ENCODE data around the gene GALNT10. TPM values are rescaled to one million over a fixed set of nuclear protein-coding genes. Genes with fewer than 3 reads are reported as not detected.

GALNT10 gene
- total and polyA plus RNA-seq, 8 donors: 5.3 to 76.4 (median 27.4) TPM

DNA sequence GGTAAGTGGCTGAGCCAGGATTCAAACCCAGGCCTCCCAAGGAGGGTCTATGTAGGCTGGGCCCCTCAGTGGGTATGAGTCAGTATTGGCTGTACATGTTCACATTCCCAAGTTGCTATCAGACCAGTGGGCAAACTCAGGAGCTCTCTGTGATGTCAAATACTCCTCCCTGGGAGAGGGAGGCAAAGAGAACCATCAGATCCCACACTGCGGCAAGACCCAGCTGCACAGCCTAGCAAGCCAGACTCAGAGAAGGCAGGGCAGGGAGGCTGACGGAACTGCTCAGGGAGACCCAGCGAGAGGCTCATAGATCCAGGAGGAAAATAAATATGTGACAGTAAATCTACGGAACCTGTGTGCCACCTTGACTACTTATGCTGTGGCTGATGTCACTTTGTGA lies 212.7 kb downstream of the GALNT10 start:
- no peak for DNase-seq
- intact Hi-C loops (cut with DNase I; ENCODE audit: low total_unique reads): loop anchor here (5.0 kb wide), 2 partner anchors 226 to 331 kb away; no protein-coding TSS in a partner anchor
- H3K9me3 ChIP-seq: no peaks in the 10 kb centered on the region
- H3K4me3 ChIP-seq: no peak overlapping the region
- no peak for TF ChIP-seq EP300 (IDR thresholded peaks at IDR 0.05)
- no peak for TF ChIP-seq POLR2AphosphoS5 (IDR thresholded peaks at IDR 0.05)
- TF ChIP-seq POLR2A (IDR thresholded peaks at IDR 0.05): no peak
- TF ChIP-seq, protein P1, sequence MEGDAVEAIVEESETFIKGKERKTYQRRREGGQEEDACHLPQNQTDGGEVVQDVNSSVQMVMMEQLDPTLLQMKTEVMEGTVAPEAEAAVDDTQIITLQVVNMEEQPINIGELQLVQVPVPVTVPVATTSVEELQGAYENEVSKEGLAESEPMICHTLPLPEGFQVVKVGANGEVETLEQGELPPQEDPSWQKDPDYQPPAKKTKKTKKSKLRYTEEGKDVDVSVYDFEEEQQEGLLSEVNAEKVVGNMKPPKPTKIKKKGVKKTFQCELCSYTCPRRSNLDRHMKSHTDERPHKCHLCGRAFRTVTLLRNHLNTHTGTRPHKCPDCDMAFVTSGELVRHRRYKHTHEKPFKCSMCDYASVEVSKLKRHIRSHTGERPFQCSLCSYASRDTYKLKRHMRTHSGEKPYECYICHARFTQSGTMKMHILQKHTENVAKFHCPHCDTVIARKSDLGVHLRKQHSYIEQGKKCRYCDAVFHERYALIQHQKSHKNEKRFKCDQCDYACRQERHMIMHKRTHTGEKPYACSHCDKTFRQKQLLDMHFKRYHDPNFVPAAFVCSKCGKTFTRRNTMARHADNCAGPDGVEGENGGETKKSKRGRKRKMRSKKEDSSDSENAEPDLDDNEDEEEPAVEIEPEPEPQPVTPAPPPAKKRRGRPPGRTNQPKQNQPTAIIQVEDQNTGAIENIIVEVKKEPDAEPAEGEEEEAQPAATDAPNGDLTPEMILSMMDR (IDR thresholded peaks at IDR 0.05): no peak
- H3K27ac ChIP-seq: no peak overlapping the region
- peaks cover 0 to 21% (median 6%) of the 10 kb centered on the region in 4 donors for H3K36me3 ChIP-seq
- peaks cover 10 to 20% (median 13%) of the 10 kb centered on the region in 4 donors for H3K4me1 ChIP-seq
- 95 to 99% (median 98%) methylated on average over 4 of the region's 4 CpGs for WGBS, 5 donors
- H3K27me3 ChIP-seq: no peaks in the 10 kb centered on the region

DNA sequence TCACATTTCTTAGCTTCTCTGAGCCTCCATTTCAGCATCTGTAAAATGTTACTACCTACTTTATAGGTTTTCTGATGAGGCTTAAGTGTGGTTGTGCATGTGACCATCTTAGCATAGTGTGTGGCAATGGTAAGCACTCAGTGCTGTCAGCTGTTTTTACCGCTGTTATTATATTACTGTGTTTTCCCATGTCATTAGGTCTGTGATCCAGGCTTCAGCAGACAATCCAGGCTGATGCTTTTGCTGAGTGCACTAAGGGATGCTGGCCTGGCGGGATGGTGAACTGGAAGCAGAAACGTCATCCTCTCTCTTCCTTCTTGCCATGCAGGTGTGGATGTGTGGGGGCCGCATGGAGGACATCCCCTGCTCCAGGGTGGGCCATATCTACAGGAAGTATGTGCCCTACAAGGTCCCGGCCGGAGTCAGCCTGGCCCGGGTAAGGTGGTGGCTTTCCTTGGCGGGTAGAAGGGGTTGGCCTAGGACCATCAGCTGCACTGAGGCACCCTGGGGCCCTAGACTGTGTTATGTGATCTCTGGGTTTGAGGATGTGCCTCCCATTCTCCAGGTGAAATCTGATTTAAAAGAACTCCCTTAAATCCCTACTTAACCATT lies 213.3 kb downstream of the GALNT10 start:
- no peak for TF ChIP-seq EP300 (IDR thresholded peaks at IDR 0.05)
- no peak for TF ChIP-seq POLR2AphosphoS5 (IDR thresholded peaks at IDR 0.05)
- Histone ChIP-seq H3K27me3 (no peaks in the 10 kb centered on the region), H3K4me3 (no peak overlapping the region), H3K27ac (peak overlapping the region in 1 of 5 donors; percentile 2), H3K9me3 (no peaks in the 10 kb centered on the region), H3K36me3 (peaks cover 0 to 24% (median 8%) of the 10 kb centered on the region in 4 donors), H3K4me1 (peaks cover 10 to 20% (median 12%) of the 10 kb centered on the region in 4 donors)
- WGBS, 5 donors: 76 to 96% (median 85%) methylated on average over 5 to 8 of the region's 8 CpGs
- intact Hi-C loops (cut with DNase I; ENCODE audit: low total_unique reads): loop anchor here (5.0 kb wide), 2 partner anchors 227 to 332 kb away; no protein-coding TSS in a partner anchor
- no peak for DNase-seq

DNA sequence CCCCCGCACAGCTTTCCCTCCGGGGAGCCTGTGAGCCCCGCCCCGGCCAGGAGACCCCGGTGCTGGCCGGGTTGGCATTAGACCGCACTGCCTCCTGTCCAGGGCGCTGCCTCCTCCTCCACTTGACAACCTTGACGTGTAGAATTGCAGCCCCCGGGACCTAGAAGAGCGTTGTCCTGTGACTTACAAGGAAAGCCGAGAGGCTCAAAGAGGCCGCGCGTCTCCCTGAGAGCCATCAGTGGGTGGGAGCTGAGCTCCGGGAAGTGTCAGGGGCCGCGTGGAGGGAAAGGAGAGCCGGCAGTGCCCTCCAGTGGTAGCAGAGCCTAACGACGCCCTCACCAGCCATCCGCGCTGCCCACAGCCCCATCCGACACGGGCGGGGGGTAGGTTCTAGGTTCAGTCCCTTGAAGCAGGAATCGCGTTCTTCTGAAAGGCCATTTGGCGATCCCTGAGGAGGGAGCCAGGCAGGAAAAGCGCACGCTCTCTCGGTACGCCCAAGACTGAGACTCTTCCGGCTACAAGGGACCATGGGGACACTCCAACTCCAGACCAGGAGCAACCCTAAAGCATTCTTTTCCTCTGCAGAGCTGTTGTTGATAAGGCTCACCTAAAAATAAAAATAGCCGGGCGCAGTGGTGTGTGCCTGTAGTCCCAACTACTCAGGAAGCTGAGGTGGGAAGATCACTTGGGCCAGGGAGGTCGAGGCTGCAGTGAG lies 214.7 kb downstream of the GALNT10 start:
- H3K9me3 ChIP-seq: no peaks in the 10 kb centered on the region
- no peaks in the 10 kb centered on the region for H3K27me3 ChIP-seq
- peak overlapping the region in 1 of 5 donors; percentile 55 for H3K27ac ChIP-seq
- H3K36me3 ChIP-seq: peaks cover 5 to 31% (median 20%) of the 10 kb centered on the region in 4 donors
- 6 to 11% (median 9%) methylated on average over 34 to 37 of the region's 37 CpGs for WGBS, 5 donors
- peaks cover 10 to 20% (median 12%) of the 10 kb centered on the region in 4 donors for H3K4me1 ChIP-seq
- peak overlapping the region; percentile 29 to 47 (median 36) for H3K4me3 ChIP-seq
- DNase-seq: peak; percentile 80 to 93
- intact Hi-C loops (cut with DNase I; ENCODE audit: low total_unique reads): no loop called here
- no peak for TF ChIP-seq EP300 (IDR thresholded peaks at IDR 0.05)
- TF ChIP-seq POLR2AphosphoS5 (IDR thresholded peaks at IDR 0.05): peak in 1 of 3 donors; percentile 42
- no peak for TF ChIP-seq POLR2A (IDR thresholded peaks at IDR 0.05)
- TF ChIP-seq, protein P1 (IDR thresholded peaks at IDR 0.05): peak in 5 of 7 experiments; percentile 72 to 90 (median 85)

DNA sequence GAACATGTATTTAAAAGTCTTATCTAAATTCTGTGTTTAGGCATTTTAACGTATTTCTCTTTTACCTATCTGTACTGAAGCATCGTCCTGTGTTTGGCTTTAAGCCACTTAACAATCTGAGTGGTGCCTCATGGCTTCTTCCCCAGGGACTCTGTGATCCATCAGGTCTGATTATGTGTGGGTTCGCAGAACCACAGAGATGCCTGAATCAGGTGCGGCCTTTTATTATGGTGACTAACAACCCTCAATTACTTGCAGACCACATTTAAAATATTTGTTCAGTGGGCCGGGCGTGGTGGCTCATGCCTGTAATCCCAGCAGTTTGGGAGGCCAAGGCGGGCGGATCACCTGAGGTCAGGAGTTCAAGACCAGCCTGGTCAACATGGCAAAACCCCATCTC lies 215.7 kb downstream of the GALNT10 start:
- DNase-seq: no peak

More for the DNA sequence above, 215.7 kb downstream of the GALNT10 start:
- peaks cover 10 to 20% (median 12%) of the 10 kb centered on the region in 4 donors for H3K4me1 ChIP-seq
- no peak overlapping the region for H3K27ac ChIP-seq
- H3K4me3 ChIP-seq: no peak overlapping the region
- intact Hi-C loops (cut with DNase I; ENCODE audit: low total_unique reads): no loop called here
- H3K9me3 ChIP-seq: no peaks in the 10 kb centered on the region
- TF ChIP-seq POLR2AphosphoS5 (IDR thresholded peaks at IDR 0.05) (no peak), POLR2A (IDR thresholded peaks at IDR 0.05) (no peak), EP300 (IDR thresholded peaks at IDR 0.05) (no peak)
- TF ChIP-seq, protein P1 (IDR thresholded peaks at IDR 0.05): no peak
- no peaks in the 10 kb centered on the region for H3K27me3 ChIP-seq
- peaks cover 13 to 36% (median 28%) of the 10 kb centered on the region in 4 donors for H3K36me3 ChIP-seq
- 80 to 90% (median 88%) methylated on average over 8 of the region's 8 CpGs for WGBS, 5 donors

Measured in stomach (tissue), 9 donors.